ENCODE measurements around the gene SLC48A1. TPM values are rescaled to one million over a fixed set of nuclear protein-coding genes. Genes with fewer than 3 reads are reported as not detected.

SLC48A1 gene
- total and polyA plus RNA-seq, 7 donors: 12.7 to 28.7 (median 23.5) TPM

- no peaks in the 10 kb centered on the region for H3K27me3 ChIP-seq (ENCODE audit: insufficient read depth in 3 of 3, low read length in 2 of 3)
- no peak overlapping the region for H3K4me3 ChIP-seq
- H3K27ac ChIP-seq: no peak overlapping the region
- H3K9me3 ChIP-seq: no peaks in the 10 kb centered on the region
- intact Hi-C loops (cut with DNase I): no loop called here
- H3K36me3 ChIP-seq (ENCODE audit: insufficient read depth in 1 of 2, low read depth in 1 of 2): peaks cover 0 to 3% of the 10 kb centered on the region in 2 donors
- ATAC-seq: no peak
- DNase-seq: no peak
- H3K4me1 ChIP-seq: peaks cover 38% of the 10 kb centered on the region
- no peak for TF ChIP-seq CTCF (IDR thresholded peaks at IDR 0.05)
- WGBS, 3 donors: 88 to 89% (median 88%) methylated on average over 18 to 19 of the region's 19 CpGs
Measured at GRCh38 chr12:47750916-47751470, 22.0 kb upstream of the SLC48A1 start.

- no peaks in the 10 kb centered on the region for H3K27me3 ChIP-seq (ENCODE audit: insufficient read depth in 3 of 3, low read length in 2 of 3)
- intact Hi-C loops (cut with DNase I): no loop called here
- H3K4me3 ChIP-seq: no peak overlapping the region
- H3K36me3 ChIP-seq (ENCODE audit: insufficient read depth in 1 of 2, low read depth in 1 of 2): peaks cover 0 to 3% of the 10 kb centered on the region in 2 donors
- TF ChIP-seq CTCF (IDR thresholded peaks at IDR 0.05): no peak
- DNase-seq: no peak
- H3K4me1 ChIP-seq: peaks cover 38% of the 10 kb centered on the region
- no peak overlapping the region for H3K27ac ChIP-seq
- WGBS, 3 donors: 69 to 71% (median 70%) methylated on average over 9 of the region's 9 CpGs
- ATAC-seq: no peak
- no peaks in the 10 kb centered on the region for H3K9me3 ChIP-seq
Measured at GRCh38 chr12:47751561-47751960, 21.5 kb upstream of the SLC48A1 start.

- peaks cover 0 to 3% of the 10 kb centered on the region in 2 donors for H3K36me3 ChIP-seq (ENCODE audit: insufficient read depth in 1 of 2, low read depth in 1 of 2)
- no peak for DNase-seq
- no peak for TF ChIP-seq CTCF (IDR thresholded peaks at IDR 0.05)
- H3K9me3 ChIP-seq: no peaks in the 10 kb centered on the region
- no peak overlapping the region for H3K4me3 ChIP-seq
- intact Hi-C loops (cut with DNase I): no loop called here
- peak overlapping the region; percentile 89 for H3K27ac ChIP-seq
- no peak for ATAC-seq
- WGBS, 3 donors: 79 to 82% (median 82%) methylated on average over 4 of the region's 4 CpGs
- H3K27me3 ChIP-seq (ENCODE audit: insufficient read depth in 3 of 3, low read length in 2 of 3): no peaks in the 10 kb centered on the region
- peaks cover 38% of the 10 kb centered on the region for H3K4me1 ChIP-seq
Measured at GRCh38 chr12:47752121-47752520, 20.9 kb upstream of the SLC48A1 start.

GRCh38 chr12:47752552-47752951 lies 20.5 kb upstream of the SLC48A1 start:
- Histone ChIP-seq H3K27ac (peak overlapping the region; percentile 89), H3K27me3 (ENCODE audit: insufficient read depth in 3 of 3, low read length in 2 of 3) (no peaks in the 10 kb centered on the region), H3K4me1 (peaks cover 38% of the 10 kb centered on the region), H3K36me3 (ENCODE audit: insufficient read depth in 1 of 2, low read depth in 1 of 2) (peaks cover 0 to 3% of the 10 kb centered on the region in 2 donors), H3K4me3 (no peak overlapping the region), H3K9me3 (no peaks in the 10 kb centered on the region)
- 54 to 60% (median 56%) methylated on average over 7 of the region's 7 CpGs for WGBS, 3 donors
- intact Hi-C loops (cut with DNase I): no loop called here
- no peak for TF ChIP-seq CTCF (IDR thresholded peaks at IDR 0.05)
- no peak for ATAC-seq
- no peak for DNase-seq

Data from psoas muscle (tissue), 8 donors.